HG03575 (cell line): ENCODE measurements around the gene CRLF2.
"Not testable (repeated sequence)": the region's sequence is repeated elsewhere in the genome, so short reads cannot be mapped to it uniquely, and the experiment has no call there.

ENCODE experiments used
- ATAC-seq: cut with Tn5 transposase; IDR thresholded peaks from one replicate; pipeline ENCODE4 v1.9.1; 2021; ENCODE audit not compliant: unreplicated experiment, insufficient number of reproducible peaks, low FRiP score; ENCODE audit errors: extremely low read depth

Gene CRLF2

GRCh38 chrX:1218286-1218685 is 5.8 kb upstream of the CRLF2 start:
- no peak for ATAC-seq

- ATAC-seq: no peak
Observed at GRCh38 chrX:1215123-1215823, 2.8 kb upstream of the CRLF2 start.

GRCh38 chrX:1213971-1214370 is 1.5 kb upstream of the CRLF2 start:
- ATAC-seq: no peak

- no peak for ATAC-seq
Observed at GRCh38 chrX:1210844-1211243, 1.6 kb downstream of the CRLF2 start.

GRCh38 chrX:1207496-1208025 is 4.9 kb downstream of the CRLF2 start:
- ATAC-seq: no peak

- ATAC-seq: no peak
Observed at GRCh38 chrX:1205681-1206611, 6.5 kb downstream of the CRLF2 start.

GRCh38 chrX:1202251-1202650 is 10.2 kb downstream of the CRLF2 start:
- ATAC-seq: no peak

- ATAC-seq: no peak
Observed at GRCh38 chrX:1196436-1196835, 16.0 kb downstream of the CRLF2 start.

GRCh38 chrX:1192196-1192595 is 20.3 kb downstream of the CRLF2 start:
- ATAC-seq: not testable (repeated sequence)

GRCh38 chrX:1190596-1191145 is 21.8 kb downstream of the CRLF2 start:
- ATAC-seq: no peak

- no peak for ATAC-seq
Observed at GRCh38 chrX:1185561-1185960, 26.9 kb downstream of the CRLF2 start.

GRCh38 chrX:1182211-1182610 is 30.2 kb downstream of the CRLF2 start:
- no peak for ATAC-seq

GRCh38 chrX:1181661-1182060 is 30.8 kb downstream of the CRLF2 start:
- ATAC-seq: not testable (repeated sequence)

- no peak for ATAC-seq
Observed at GRCh38 chrX:1181170-1181569, 31.3 kb downstream of the CRLF2 start.

- no peak for ATAC-seq
Observed at GRCh38 chrX:1178580-1179057, 33.8 kb downstream of the CRLF2 start.

- not testable (repeated sequence) for ATAC-seq
Observed at GRCh38 chrX:1176531-1177320, 35.7 kb downstream of the CRLF2 start.

GRCh38 chrX:1174609-1175545 is 37.6 kb downstream of the CRLF2 start:
- ATAC-seq: not testable (repeated sequence)

GRCh38 chrX:1173435-1173834 is 39.0 kb downstream of the CRLF2 start:
- not testable (repeated sequence) for ATAC-seq
